Mucosa of descending colon (tissue), 3 donors: Measurements from ENCODE around the gene PARVB. TPM values are rescaled to one million over a fixed set of nuclear protein-coding genes. Genes with fewer than 3 reads are reported as not detected.
A peak's percentile ranks its signal among the peaks of the same experiment; 100 is the strongest.

Experiments used
- ATAC-seq: fragments of 200-7000 bp; cut with Tn5 transposase; one replicate; pipeline ENCODE4 v1.9.1; 2020; ENCODE audit warnings: mild to moderate bottlenecking, moderate library complexity
- DNase-seq, 3 donors: peaks; one replicate each; pipeline ENCODE4 v3.0.0-alpha.2; 2020
- H3K36me3 ChIP-seq: fragments of 200-600 bp; one replicate; pipeline ENCODE4 v1.8.0; 2021; ENCODE audit warnings: low read depth, mild to moderate bottlenecking
- H3K4me1 ChIP-seq: fragments of 200-600 bp; one replicate; pipeline ENCODE4 v1.8.0; 2021; ENCODE audit warnings: low read depth, mild to moderate bottlenecking
- H3K4me3 ChIP-seq: fragments of 200-600 bp; one replicate; pipeline ENCODE4 v1.8.0; 2021; ENCODE audit warnings: mild to moderate bottlenecking
- H3K9me3 ChIP-seq: fragments of 200-600 bp; one replicate; pipeline ENCODE4 v1.8.0; 2021; ENCODE audit warnings: mild to moderate bottlenecking
- CTCF ChIP-seq: fragments of 200-600 bp; IDR thresholded peaks from one replicate; pipeline ENCODE4 v1.8.0; 2022; ENCODE audit warnings: antibody characterized with exemption, mild to moderate bottlenecking
- intact Hi-C, 2 donors: fragments of 100-400 bp; cut with DNase I in 1 of 2; cut with micrococcal nuclease in 1 of 2; formaldehyde crosslinking; loops; one replicate each; pipeline versions ENCODE4 v1.11.0 to v1.11.1; 2022; cut with DNase I, micrococcal nuclease
- total RNA-seq, 3 donors: library from RNA; stranded (reverse); fragmentation: NEBNext Ultra II Directional in 2 of 3; extraction: Animal tissue kit (Norgen Biotek cat#: 25700) in 2 of 3; gene quantifications; one replicate each; pipeline versions ENCODE4 v1.2.1 to v1.2.4, GENCODE V29; 2021 to 2023
- donor health status: DM: no; HTN: no; CAD: no; lungs with moderate emphysema.
- donor health status: DM: no; HTN: no; CAD: no.
- donor health status: DM: no; HTN: yes; CAD: no.

Gene PARVB
- total RNA-seq, 3 donors from 2014 or later: 5.2 to 35.7 (median 14.9) TPM

- ATAC-seq: peak; percentile 53
- H3K4me3 ChIP-seq: no peak overlapping the region
- intact Hi-C loops: no loop called here
- TF ChIP-seq CTCF: no peak
- no peaks in the 10 kb centered on the region for H3K9me3 ChIP-seq
- no peaks in the 10 kb centered on the region for H3K4me1 ChIP-seq
- peak; percentile 47 to 72 (median 61) for DNase-seq
- H3K36me3 ChIP-seq: no peaks in the 10 kb centered on the region
Measured at GRCh38 chr22:44025171-44026065, 1.3 kb downstream of the PARVB start.

- H3K4me3 ChIP-seq: no peak overlapping the region
- no peak for TF ChIP-seq CTCF
- no peaks in the 10 kb centered on the region for H3K4me1 ChIP-seq
- DNase-seq (no peak), ATAC-seq (no peak)
- intact Hi-C loops: no loop called here
- H3K36me3 ChIP-seq: no peaks in the 10 kb centered on the region
- H3K9me3 ChIP-seq: no peaks in the 10 kb centered on the region
Measured at GRCh38 chr22:44026066-44026629, 2.0 kb downstream of the PARVB start.

- ATAC-seq: peak; percentile 73
- TF ChIP-seq CTCF: no peak
- no peaks in the 10 kb centered on the region for H3K9me3 ChIP-seq
Measured at GRCh38 chr22:44026630-44027511, 2.8 kb downstream of the PARVB start.

GRCh38 chr22:44028091-44028490 is 4.0 kb downstream of the PARVB start:
- Histone ChIP-seq H3K4me3 (no peak overlapping the region), H3K9me3 (no peaks in the 10 kb centered on the region), H3K36me3 (no peaks in the 10 kb centered on the region), H3K4me1 (no peaks in the 10 kb centered on the region)
- ATAC-seq (no peak), DNase-seq (no peak)
- intact Hi-C loops: no loop called here
- no peak for TF ChIP-seq CTCF

More at GRCh38 chr22:44026630-44027511, 2.8 kb downstream of the PARVB start:
- intact Hi-C loops: no loop called here
- Histone ChIP-seq H3K4me3 (no peak overlapping the region), H3K36me3 (no peaks in the 10 kb centered on the region), H3K4me1 (no peaks in the 10 kb centered on the region)
- peak; percentile 69 to 88 (median 76) for DNase-seq

GRCh38 chr22:44029069-44029468 is 5.0 kb downstream of the PARVB start:
- ATAC-seq (no peak), DNase-seq (no peak)
- Histone ChIP-seq H3K4me3 (no peak overlapping the region), H3K9me3 (no peaks in the 10 kb centered on the region), H3K36me3 (no peaks in the 10 kb centered on the region), H3K4me1 (no peaks in the 10 kb centered on the region)
- TF ChIP-seq CTCF: no peak
- intact Hi-C loops: no loop called here
